ENCODE measurements around the gene KTN1.

The KTN1 gene

DNA sequence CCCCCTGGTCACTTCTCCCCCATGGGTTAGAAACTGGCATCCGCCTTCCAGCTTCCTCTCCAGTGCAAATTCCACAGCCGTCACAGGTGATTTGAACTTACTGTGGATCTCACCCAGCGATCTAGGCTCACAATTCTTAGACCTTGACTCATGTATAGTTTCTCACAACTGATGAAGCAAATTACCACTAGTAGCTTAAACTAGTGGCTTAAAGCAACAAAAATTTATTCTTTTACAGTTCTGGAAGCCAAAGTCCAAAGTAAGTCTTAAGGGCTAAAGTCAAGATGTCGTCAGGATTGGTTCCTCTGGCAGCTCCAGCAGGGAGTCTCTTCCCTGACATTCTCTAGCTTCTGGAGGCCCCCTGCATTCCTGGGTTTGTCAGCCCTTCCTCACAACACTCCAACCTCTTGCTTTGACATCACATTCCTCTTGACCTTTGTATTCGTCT is 117.4 kb downstream of the KTN1 start:
- no peak overlapping the region for H3K4me3 ChIP-seq (ENCODE audit: low read length)
- TF ChIP-seq, protein P1, sequence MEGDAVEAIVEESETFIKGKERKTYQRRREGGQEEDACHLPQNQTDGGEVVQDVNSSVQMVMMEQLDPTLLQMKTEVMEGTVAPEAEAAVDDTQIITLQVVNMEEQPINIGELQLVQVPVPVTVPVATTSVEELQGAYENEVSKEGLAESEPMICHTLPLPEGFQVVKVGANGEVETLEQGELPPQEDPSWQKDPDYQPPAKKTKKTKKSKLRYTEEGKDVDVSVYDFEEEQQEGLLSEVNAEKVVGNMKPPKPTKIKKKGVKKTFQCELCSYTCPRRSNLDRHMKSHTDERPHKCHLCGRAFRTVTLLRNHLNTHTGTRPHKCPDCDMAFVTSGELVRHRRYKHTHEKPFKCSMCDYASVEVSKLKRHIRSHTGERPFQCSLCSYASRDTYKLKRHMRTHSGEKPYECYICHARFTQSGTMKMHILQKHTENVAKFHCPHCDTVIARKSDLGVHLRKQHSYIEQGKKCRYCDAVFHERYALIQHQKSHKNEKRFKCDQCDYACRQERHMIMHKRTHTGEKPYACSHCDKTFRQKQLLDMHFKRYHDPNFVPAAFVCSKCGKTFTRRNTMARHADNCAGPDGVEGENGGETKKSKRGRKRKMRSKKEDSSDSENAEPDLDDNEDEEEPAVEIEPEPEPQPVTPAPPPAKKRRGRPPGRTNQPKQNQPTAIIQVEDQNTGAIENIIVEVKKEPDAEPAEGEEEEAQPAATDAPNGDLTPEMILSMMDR (IDR thresholded peaks at IDR 0.05; ENCODE audit: insufficient read depth, low read depth, low read length, missing control alignments): no peak
- DNase-seq (ENCODE audit: low read depth): no peak

DNA sequence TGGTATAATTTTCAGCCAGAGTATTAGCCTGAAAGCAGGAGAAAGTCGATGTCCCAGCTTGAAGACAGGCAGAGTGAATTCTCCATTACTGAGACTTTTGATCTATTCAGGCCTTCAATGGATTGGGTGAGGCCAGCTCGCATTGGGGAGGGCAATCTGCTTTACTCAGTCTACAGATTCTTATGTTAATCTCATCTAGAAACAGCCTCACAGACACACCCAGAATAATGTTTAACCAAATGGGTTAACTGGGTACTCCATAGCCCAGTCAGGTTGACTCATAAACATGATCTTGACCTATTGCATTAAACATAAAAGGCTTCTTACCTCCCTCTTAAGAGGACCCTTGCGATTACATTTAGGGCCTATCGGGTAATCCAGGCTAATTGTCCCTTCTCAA is 118.0 kb downstream of the KTN1 start:
- TF ChIP-seq, protein P1 (IDR thresholded peaks at IDR 0.05; ENCODE audit: insufficient read depth, low read depth, low read length, missing control alignments): no peak
- no peak for DNase-seq (ENCODE audit: low read depth)
- H3K4me3 ChIP-seq (ENCODE audit: low read length): no peak overlapping the region

DNA sequence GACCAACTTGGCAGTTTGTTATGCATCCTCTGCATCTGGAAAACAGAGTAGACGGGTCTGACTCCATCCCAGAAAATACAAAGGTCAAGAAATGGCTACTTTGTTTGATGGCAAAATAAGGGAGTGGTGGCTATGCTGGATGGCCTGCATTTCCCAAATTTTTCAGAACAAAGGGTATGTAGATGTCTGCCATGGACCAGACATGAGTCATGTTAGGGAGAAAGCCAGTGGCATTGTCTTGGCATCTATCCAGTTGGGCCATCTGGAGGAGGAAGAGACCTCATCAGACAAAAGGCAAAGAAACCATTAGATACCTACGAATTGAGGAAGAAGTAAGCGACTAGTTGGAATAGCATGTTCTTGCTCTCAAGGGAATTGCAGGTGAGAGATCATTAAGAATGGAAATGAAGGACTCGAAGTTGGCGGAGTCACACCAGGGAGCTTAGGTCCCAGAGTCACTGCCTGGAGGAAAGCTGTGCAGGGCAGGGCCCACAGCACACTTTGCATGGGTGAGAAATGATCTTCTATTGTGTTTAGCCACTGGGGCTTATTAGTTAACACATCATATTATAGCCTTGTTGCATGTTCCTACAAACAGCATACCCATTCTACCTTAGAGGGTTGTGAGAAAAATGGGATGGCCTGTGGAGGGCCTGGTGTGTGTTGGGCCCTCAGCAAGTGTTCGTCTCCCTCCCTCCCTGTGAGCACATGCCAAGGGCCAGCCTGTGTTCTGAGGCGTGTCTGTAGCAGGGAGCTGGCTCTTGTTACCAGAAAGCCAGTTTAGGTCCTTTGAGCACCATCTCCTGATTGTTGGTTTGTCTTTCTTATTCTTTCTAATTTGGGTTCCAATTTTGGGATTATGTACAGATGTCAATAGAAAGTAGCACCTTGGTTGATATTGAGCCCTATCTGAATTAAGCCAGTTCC is 119.4 kb downstream of the KTN1 start:
- TF ChIP-seq, protein P1 (IDR thresholded peaks at IDR 0.05; ENCODE audit: insufficient read depth, low read depth, low read length, missing control alignments): no peak
- no peak overlapping the region for H3K4me3 ChIP-seq (ENCODE audit: low read length)
- DNase-seq (ENCODE audit: low read depth): peak; percentile 69

DNA sequence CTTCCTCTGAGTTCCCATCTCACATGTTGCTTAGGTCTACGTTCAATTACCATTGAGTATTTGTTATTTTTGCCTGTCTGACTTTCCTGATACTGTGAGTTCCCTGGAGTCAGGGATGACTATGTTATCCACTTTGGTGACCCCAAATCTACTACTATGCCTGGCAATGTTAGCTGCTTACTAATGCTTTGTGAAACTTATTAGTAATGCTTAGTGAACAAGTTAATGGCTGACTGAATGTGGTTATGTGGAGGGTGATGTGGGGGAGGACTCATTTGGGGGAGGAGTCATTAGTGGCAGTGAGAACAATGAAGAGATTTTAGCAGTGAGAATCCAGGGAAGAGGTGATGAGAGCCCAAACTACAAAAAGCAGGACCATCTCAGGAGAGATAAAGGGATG is 121.6 kb downstream of the KTN1 start:
- no peak overlapping the region for H3K4me3 ChIP-seq (ENCODE audit: low read length)
- DNase-seq (ENCODE audit: low read depth): peak; percentile 71
- TF ChIP-seq, protein P1 (IDR thresholded peaks at IDR 0.05; ENCODE audit: insufficient read depth, low read depth, low read length, missing control alignments): no peak

DNA sequence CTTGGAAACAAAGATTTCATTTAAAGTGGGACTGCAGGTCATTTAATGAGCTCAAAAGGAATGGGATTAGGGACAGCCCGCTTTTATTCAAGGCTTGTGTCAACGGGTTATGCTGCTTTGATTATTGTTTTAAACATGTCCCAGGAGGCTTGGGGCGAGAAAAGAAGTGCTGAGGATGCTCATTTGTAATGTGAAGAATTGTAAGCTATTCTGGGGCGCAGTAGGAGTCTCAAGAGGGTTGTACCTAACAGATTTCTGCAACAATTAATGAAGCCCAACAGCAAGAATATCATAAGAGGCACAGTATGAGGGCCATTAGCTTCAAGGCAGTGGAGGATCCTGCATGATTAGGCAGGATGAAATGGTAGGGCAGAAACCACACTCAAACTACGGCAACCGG is 122.5 kb downstream of the KTN1 start:
- H3K4me3 ChIP-seq (ENCODE audit: low read length): no peak overlapping the region
- TF ChIP-seq, protein P1 (IDR thresholded peaks at IDR 0.05; ENCODE audit: insufficient read depth, low read depth, low read length, missing control alignments): no peak
- DNase-seq (ENCODE audit: low read depth): no peak

DNA sequence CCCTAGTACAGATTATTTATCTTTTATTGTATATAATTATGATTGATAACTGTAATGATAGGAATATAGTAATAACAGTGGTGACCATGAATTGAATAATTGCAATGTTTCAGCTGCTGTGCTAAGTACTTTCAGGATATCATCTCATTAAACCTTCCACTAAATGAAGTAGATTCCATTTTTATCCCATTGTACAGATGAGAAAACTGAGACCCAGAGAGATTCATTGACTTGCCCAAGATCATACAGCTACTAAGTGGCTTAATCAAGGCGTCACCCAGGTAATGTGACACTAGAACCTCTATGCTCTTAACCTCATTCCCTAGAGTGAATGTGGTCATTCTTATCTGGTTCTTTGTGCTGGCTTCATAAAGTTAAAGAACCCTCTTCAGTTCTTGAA is 124.6 kb downstream of the KTN1 start:
- no peak overlapping the region for H3K4me3 ChIP-seq (ENCODE audit: low read length)
- TF ChIP-seq, protein P1 (IDR thresholded peaks at IDR 0.05; ENCODE audit: insufficient read depth, low read depth, low read length, missing control alignments): no peak
- no peak for DNase-seq (ENCODE audit: low read depth)
